GM12891 (cell line): Measurements from ENCODE around the gene KDM4D.

Source experiments
- POLR2A ChIP-seq: IDR thresholded peaks from 2 replicates; pipeline ENCODE4 v1.6.1; 2011; ENCODE audit warnings: low read depth, low read length, control low read depth
- POLR2AphosphoS5 ChIP-seq: IDR thresholded peaks from 2 replicates; pipeline ENCODE4 v1.6.1; 2011; ENCODE audit warnings: low read depth, low read length, control low read depth
- SPI1 ChIP-seq: IDR thresholded peaks from 2 replicates; pipeline ENCODE4 v1.6.1; 2011; ENCODE audit warnings: low read depth, low read length, control low read depth

DNA sequence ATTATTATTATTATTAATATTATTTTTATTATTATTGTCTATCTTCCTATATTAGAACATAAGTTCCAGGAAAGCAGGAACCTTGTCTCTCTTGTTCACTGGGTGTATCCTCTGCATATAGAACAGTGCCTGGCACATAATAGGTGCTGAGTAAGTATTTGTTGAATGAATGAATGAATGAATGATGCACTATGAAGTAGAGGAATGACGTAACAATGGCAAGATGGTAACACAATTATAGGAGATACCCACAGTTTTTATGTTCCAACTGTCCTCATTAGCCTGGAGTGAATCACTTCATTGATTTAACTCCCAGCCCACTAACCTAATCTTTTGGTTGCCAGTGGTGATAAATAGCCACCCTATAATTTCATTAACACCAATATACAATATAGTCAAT, 2.1 kb downstream of the KDM4D start:
- no peak for TF ChIP-seq POLR2A
- no peak for TF ChIP-seq SPI1
- TF ChIP-seq POLR2AphosphoS5: no peak
